Vagina (tissue), 2 donors: Measurements from ENCODE around the gene EPS15.

ENCODE experiments used
- CTCF ChIP-seq, 3 experiments: fragments of 450-650 bp in 2 of 3; fragments of 200-600 bp in 1 of 3; sonication (generic) in 1 of 3; IDR thresholded peaks; one replicate each; pipeline ENCODE4 v1.5.1; 2017 to 2019; ENCODE audit warnings: antibody characterized with exemption in 3 of 3, mild to moderate bottlenecking in 2 of 3, moderate library complexity in 2 of 3
- POLR2AphosphoS5 ChIP-seq, 2 donors: sonication (generic); formaldehyde crosslinking; IDR thresholded peaks; one replicate each; pipeline ENCODE4 v1.9.0; 2017; ENCODE audit warnings: antibody characterized with exemption in 2 of 2, mild to moderate bottlenecking in 2 of 2, low read depth in 1 of 2; ENCODE audit not compliant: insufficient read depth in 1 of 2

GRCh38 chr1:51541313-51542050 is 22.4 kb upstream of the EPS15 start:
- no peak for TF ChIP-seq CTCF (IDR thresholded peaks at IDR 0.05)
- TF ChIP-seq POLR2AphosphoS5 (IDR thresholded peaks at IDR 0.05; ENCODE audit: insufficient read depth in 1 of 2, low read depth in 1 of 2) = no peak
